ENCODE data around the gene CPSF3.

GRCh38 chr2:9493478-9493877 lies 70.0 kb downstream of the CPSF3 start:
- no peak for TF ChIP-seq SP4 (IDR thresholded peaks at IDR 0.05; ENCODE audit: low read length)
- no peak for TF ChIP-seq CBX5 (IDR thresholded peaks at IDR 0.05; ENCODE audit: low read depth, low read length)
- TF ChIP-seq NANOG (IDR thresholded peaks at IDR 0.05; ENCODE audit: insufficient read depth, low read depth, low read length, poor library complexity, severe bottlenecking) = no peak
- TF ChIP-seq EZH2 (IDR thresholded peaks at IDR 0.05; ENCODE audit: low read depth, low read length, severe bottlenecking) = no peak
- no peak for TF ChIP-seq CEBPB (IDR thresholded peaks at IDR 0.05; ENCODE audit: low read depth, low read length)
- TF ChIP-seq POLR2A (IDR thresholded peaks at IDR 0.05; ENCODE audit: control extremely low read depth in 1 of 2, low read depth in 2 of 2, low read length in 2 of 2) = no peak
- no peak for TF ChIP-seq TCF12 (IDR thresholded peaks at IDR 0.05; ENCODE audit: low read depth, low read length)
- TF ChIP-seq JUN (IDR thresholded peaks at IDR 0.05; ENCODE audit: low read depth, low read length) = no peak
